GM12891 (cell line): Measurements from ENCODE around the gene RBM4.

Experiments used
- POLR2A ChIP-seq: IDR thresholded peaks from 2 replicates; pipeline ENCODE4 v1.6.1; 2011; ENCODE audit warnings: low read depth, low read length, control low read depth
- POLR2AphosphoS5 ChIP-seq: IDR thresholded peaks from 2 replicates; pipeline ENCODE4 v1.6.1; 2011; ENCODE audit warnings: low read depth, low read length, control low read depth
- POU2F2 ChIP-seq: IDR thresholded peaks from 2 replicates; pipeline ENCODE4 v1.6.1; 2011; ENCODE audit warnings: low read depth, mild to moderate bottlenecking, control low read depth, low read length, moderate library complexity
- SPI1 ChIP-seq: IDR thresholded peaks from 2 replicates; pipeline ENCODE4 v1.6.1; 2011; ENCODE audit warnings: low read depth, low read length, control low read depth
- TAF1 ChIP-seq: IDR thresholded peaks from 2 replicates; pipeline ENCODE4 v1.6.1; 2011; ENCODE audit warnings: low read depth, low read length, control low read depth

DNA sequence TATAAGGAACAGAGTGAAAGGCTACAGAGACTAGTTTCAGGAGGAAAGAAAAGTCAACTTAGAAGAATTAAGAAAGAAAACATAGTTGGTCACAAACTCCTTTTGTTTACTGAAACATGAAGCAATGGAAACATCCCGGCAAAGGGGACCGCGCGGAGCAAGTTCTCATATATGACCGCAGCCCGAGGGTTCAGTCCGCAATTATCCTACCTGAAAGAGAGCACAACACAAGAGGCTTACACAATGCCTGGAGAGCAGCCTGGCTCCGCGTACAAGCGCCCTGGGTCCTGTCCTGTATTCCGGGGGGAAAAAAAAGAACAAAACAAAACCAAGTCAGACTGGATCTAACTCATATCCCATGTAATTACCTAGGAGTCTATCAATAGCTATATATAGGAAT, 26.9 kb downstream of the RBM4 start:
- TF ChIP-seq POLR2AphosphoS5 (no peak), POLR2A (no peak), TAF1 (no peak), SPI1 (no peak), POU2F2 (no peak)
